ENCODE data around the gene DDIT4L. TPM values are rescaled to one million over a fixed set of nuclear protein-coding genes. Genes with fewer than 3 reads are reported as not detected.

The DDIT4L gene
- total RNA-seq, 1 experiment from 2014 or later: 2.1 TPM

- Histone ChIP-seq H4K8ac (replicated peaks; ENCODE audit: insufficient read length, low read depth, low read length) (no peak overlapping the region), H3K9ac (ENCODE audit: extremely low read depth, insufficient read length, low read length) (no peak overlapping the region), H2BK15ac (ENCODE audit: low read depth, low read length) (no peak overlapping the region), H2AFZ (ENCODE audit: low read length) (no peak overlapping the region), H3K23me2 (ENCODE audit: insufficient read length, low read depth, low read length, poor library complexity, severe bottlenecking) (no peaks in the 10 kb centered on the region), H2BK120ac (ENCODE audit: low read depth, low read length, poor library complexity, severe bottlenecking) (no peak overlapping the region), H3K79me1 (ENCODE audit: insufficient read depth, low read depth, low read length, poor library complexity, severe bottlenecking) (no peaks in the 10 kb centered on the region), H3K4me1 (ENCODE audit: insufficient read depth, low read length) (no peaks in the 10 kb centered on the region; the same call in 1 of the 2 replicates), H3K27ac (ENCODE audit: insufficient read length, low read depth, low read length) (no peak overlapping the region), H4K20me1 (ENCODE audit: control insufficient read depth, insufficient read depth, insufficient read length) (no peaks in the 10 kb centered on the region), H2AK5ac (ENCODE audit: insufficient read length, low read length) (no peak overlapping the region), H2BK5ac (ENCODE audit: insufficient read length, low read length) (no peak overlapping the region), H3K4ac (ENCODE audit: low read depth, low read length) (no peak overlapping the region), H3K27me3 (ENCODE audit: insufficient read depth, low read length) (no peaks in the 10 kb centered on the region), H3K18ac (ENCODE audit: insufficient read length, low read depth, low read length) (no peak overlapping the region), H3K56ac (ENCODE audit: insufficient read length, low read depth, low read length) (no peak overlapping the region), H2BK12ac (ENCODE audit: insufficient read length, low read depth, low read length) (no peak overlapping the region), H3K4me2 (ENCODE audit: insufficient read depth, insufficient read length, low read length) (no peak overlapping the region), H3K9me3 (ENCODE audit: control insufficient read depth, low read depth, low read length) (no peaks in the 10 kb centered on the region), H3K23ac (ENCODE audit: insufficient read length, low read depth, low read length) (no peak overlapping the region), H4K5ac (ENCODE audit: insufficient read length, low read depth, low read length) (no peak overlapping the region), H2BK20ac (ENCODE audit: low read depth, low read length, poor library complexity, severe bottlenecking) (no peak overlapping the region), H3K14ac (ENCODE audit: insufficient read depth, low read length) (no peak overlapping the region), H4K91ac (ENCODE audit: insufficient read length, low read depth, low read length) (no peak overlapping the region), H3K79me2 (ENCODE audit: insufficient read depth, low read length) (no peaks in the 10 kb centered on the region), H3T11ph (ENCODE audit: low read length) (no peak overlapping the region)
- TF ChIP-seq, protein P1, sequence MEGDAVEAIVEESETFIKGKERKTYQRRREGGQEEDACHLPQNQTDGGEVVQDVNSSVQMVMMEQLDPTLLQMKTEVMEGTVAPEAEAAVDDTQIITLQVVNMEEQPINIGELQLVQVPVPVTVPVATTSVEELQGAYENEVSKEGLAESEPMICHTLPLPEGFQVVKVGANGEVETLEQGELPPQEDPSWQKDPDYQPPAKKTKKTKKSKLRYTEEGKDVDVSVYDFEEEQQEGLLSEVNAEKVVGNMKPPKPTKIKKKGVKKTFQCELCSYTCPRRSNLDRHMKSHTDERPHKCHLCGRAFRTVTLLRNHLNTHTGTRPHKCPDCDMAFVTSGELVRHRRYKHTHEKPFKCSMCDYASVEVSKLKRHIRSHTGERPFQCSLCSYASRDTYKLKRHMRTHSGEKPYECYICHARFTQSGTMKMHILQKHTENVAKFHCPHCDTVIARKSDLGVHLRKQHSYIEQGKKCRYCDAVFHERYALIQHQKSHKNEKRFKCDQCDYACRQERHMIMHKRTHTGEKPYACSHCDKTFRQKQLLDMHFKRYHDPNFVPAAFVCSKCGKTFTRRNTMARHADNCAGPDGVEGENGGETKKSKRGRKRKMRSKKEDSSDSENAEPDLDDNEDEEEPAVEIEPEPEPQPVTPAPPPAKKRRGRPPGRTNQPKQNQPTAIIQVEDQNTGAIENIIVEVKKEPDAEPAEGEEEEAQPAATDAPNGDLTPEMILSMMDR (conservative IDR thresholded peaks at IDR 0.05): no peak
- no peaks in the 10 kb centered on the region for H3K27me3 Mint-ChIP-seq (ENCODE audit: low read depth)
- peaks cover 8 to 12% of the 10 kb centered on the region in 2 experiments for H3K4me1 Mint-ChIP-seq
- H3K27ac Mint-ChIP-seq: no peak overlapping the region; a peak in 1 of 7 replicates
- no peaks in the 10 kb centered on the region; a peak in 1 of 7 replicates for H3K36me3 Mint-ChIP-seq (ENCODE audit: insufficient read depth in 1 of 3, low read depth in 3 of 3)
- no CpG with 5 or more reads among the region's 4 CpGs for WGBS (ENCODE audit: extremely low coverage, insufficient read length, low lambda C conversion rate)
- no peak overlapping the region for H3K4me3 Mint-ChIP-seq
- H3K9me3 Mint-ChIP-seq: no peaks in the 10 kb centered on the region
- no peak for DNase-seq
Observed at GRCh38 chr4:100169491-100170485, 20.5 kb downstream of the DDIT4L start.
